Colonic mucosa (tissue), 4 donors: ENCODE data around the gene ANKRD6. TPM values are rescaled to one million over a fixed set of nuclear protein-coding genes. Genes with fewer than 3 reads are reported as not detected.

ENCODE experiments used
- DNase-seq: peaks from one replicate; pipeline ENCODE4 v3.0.0-alpha.2; 2020
- H3K27ac ChIP-seq: fragments of 200-600 bp; one replicate; pipeline ENCODE4 v1.8.0; 2021
- H3K27me3 ChIP-seq: fragments of 200-600 bp; one replicate; pipeline ENCODE4 v1.8.0; 2021
- H3K36me3 ChIP-seq: fragments of 200-600 bp; one replicate; pipeline ENCODE4 v1.8.0; 2021
- H3K4me1 ChIP-seq: fragments of 200-600 bp; one replicate; pipeline ENCODE4 v1.8.0; 2021; ENCODE audit warnings: mild to moderate bottlenecking
- H3K4me3 ChIP-seq: fragments of 200-600 bp; one replicate; pipeline ENCODE4 v1.8.0; 2021
- H3K9ac ChIP-seq, 2 donors: one replicate each; pipeline ENCODE4 v1.7.0; 2013; ENCODE audit warnings: control low read depth in 2 of 2, low read depth in 2 of 2, low read length in 2 of 2
- H3K9me3 ChIP-seq: fragments of 200-600 bp; one replicate; pipeline ENCODE4 v1.8.0; 2021
- intact Hi-C: fragments of 100-400 bp; cut with DNase I; formaldehyde crosslinking; loops from one replicate; pipeline ENCODE4 v1.14.1; 2022
- total RNA-seq, 2 donors: library from RNA; stranded (reverse); fragmentation: NEBNext Ultra II Directional in 1 of 2; extraction: Animal tissue kit (Norgen Biotek cat#: 25700) in 1 of 2; gene quantifications; one replicate each; pipeline ENCODE4 v1.2.1, GENCODE V29; 2021
- TF ChIP-seq, protein P1 (sequence below): fragments of 200-600 bp; IDR thresholded peaks from one replicate; pipeline ENCODE4 v1.8.0; 2022; ENCODE audit warnings: antibody characterized with exemption, mild to moderate bottlenecking
- donor health status: healthy.
- donor health status: DM: no; HTN: no; CAD: no.
- donor health status: DM: no; HTN: no; CAD: no.

The ANKRD6 gene
- total RNA-seq, 2 donors from 2014 or later: 1.6 to 3.1 TPM

DNA sequence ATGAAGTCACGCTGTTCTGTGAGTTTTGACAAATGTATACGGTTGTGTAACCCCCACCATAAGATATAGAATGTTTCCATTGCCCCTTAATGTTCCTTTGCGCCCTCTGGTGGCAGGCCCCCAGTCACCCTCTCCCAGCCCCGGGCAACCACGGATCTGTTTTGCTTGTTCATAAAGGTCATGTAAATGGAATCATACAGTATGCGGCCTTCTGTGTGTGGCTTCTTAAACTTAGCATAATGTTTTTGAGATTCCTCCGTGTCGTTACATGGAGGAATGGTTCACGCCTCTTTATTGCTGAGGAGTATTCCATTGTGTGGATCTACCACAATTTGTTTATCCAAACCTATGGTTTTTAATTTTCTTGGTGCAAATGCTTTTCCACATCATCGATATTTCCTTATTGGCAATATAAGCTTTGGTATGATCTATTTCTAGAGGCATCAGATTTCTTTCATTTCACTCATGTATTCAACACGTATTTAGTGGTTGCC, 177.2 kb downstream of the ANKRD6 start:
- no peak overlapping the region for H3K4me3 ChIP-seq
- H3K36me3 ChIP-seq: no peaks in the 10 kb centered on the region
- DNase-seq: peak; percentile 75
- no peaks in the 10 kb centered on the region for H3K4me1 ChIP-seq
- TF ChIP-seq, protein P1, sequence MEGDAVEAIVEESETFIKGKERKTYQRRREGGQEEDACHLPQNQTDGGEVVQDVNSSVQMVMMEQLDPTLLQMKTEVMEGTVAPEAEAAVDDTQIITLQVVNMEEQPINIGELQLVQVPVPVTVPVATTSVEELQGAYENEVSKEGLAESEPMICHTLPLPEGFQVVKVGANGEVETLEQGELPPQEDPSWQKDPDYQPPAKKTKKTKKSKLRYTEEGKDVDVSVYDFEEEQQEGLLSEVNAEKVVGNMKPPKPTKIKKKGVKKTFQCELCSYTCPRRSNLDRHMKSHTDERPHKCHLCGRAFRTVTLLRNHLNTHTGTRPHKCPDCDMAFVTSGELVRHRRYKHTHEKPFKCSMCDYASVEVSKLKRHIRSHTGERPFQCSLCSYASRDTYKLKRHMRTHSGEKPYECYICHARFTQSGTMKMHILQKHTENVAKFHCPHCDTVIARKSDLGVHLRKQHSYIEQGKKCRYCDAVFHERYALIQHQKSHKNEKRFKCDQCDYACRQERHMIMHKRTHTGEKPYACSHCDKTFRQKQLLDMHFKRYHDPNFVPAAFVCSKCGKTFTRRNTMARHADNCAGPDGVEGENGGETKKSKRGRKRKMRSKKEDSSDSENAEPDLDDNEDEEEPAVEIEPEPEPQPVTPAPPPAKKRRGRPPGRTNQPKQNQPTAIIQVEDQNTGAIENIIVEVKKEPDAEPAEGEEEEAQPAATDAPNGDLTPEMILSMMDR: peak; percentile 81
- no peak overlapping the region for H3K27ac ChIP-seq
- intact Hi-C loops: no loop called here
- no peaks in the 10 kb centered on the region for H3K9me3 ChIP-seq
- H3K27me3 ChIP-seq: no peaks in the 10 kb centered on the region
- H3K9ac ChIP-seq: no peak overlapping the region

DNA sequence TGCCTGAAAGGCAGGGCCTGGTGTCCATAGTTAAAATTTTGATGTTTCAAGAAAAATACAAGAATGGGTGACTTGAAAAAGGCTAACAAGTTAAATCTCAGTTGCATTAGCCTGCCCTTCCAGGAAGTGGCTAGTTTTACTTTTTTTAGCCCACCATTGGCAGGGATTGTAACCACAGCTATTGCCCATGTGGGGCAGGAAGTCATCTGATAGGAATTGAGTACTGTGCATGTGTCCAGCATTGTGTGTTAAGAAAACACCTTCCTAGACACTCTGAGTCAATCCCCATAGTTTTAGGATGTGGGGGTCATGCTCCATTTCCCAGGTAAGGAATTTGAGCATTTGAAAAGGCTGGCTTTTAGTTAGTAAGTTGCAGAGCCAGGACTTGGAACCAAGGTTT, 178.7 kb downstream of the ANKRD6 start:
- Histone ChIP-seq H3K36me3 (no peaks in the 10 kb centered on the region), H3K4me1 (no peaks in the 10 kb centered on the region), H3K9me3 (no peaks in the 10 kb centered on the region), H3K4me3 (no peak overlapping the region), H3K27ac (no peak overlapping the region), H3K9ac (no peak overlapping the region), H3K27me3 (no peaks in the 10 kb centered on the region)
- DNase-seq: no peak
- TF ChIP-seq, protein P1: no peak
- intact Hi-C loops: no loop called here

DNA sequence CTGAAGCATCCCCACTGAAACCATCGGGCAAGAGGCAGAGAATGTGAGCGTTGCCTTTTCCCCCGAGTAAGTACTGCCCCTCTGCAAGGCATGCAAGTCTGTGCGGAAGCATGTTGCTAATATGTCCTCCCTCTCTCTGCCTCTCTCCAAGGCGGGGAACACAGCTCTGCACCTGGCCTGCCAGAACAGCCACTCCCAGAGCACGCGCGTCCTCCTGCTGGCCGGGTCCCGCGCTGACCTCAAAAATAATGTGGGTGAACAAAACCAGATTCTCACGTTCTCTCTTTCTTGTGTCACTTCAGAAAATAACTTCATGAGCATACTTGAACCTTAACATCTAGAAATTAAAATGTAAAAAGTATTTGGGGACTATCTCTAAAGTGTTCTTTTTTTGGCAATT, 179.2 kb downstream of the ANKRD6 start:
- intact Hi-C loops: no loop called here
- Histone ChIP-seq H3K9ac (no peak overlapping the region), H3K27me3 (no peaks in the 10 kb centered on the region), H3K9me3 (no peaks in the 10 kb centered on the region), H3K27ac (no peak overlapping the region), H3K4me3 (no peak overlapping the region), H3K4me1 (no peaks in the 10 kb centered on the region), H3K36me3 (no peaks in the 10 kb centered on the region)
- DNase-seq: no peak
- TF ChIP-seq, protein P1: no peak

DNA sequence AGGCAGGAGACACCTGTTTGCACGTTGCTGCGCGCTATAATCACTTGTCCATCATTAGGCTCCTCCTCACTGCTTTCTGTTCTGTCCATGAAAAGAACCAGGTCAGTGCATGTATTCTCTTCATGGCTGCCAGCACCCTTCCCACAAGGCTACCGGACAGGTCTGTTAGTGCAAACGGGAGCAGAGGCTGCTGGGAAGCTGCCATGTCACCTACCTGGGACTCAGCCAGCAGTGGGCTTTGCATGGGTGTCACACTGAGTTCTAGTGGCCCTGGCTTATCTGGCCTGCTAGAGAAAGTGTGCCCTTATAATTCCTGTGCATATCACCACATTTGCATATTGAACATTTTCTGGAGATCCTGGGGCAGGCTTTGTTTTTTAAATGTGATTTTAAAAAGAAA, 180.8 kb downstream of the ANKRD6 start:
- H3K36me3 ChIP-seq: no peaks in the 10 kb centered on the region
- H3K27ac ChIP-seq: no peak overlapping the region
- no peaks in the 10 kb centered on the region for H3K27me3 ChIP-seq
- H3K4me1 ChIP-seq: no peaks in the 10 kb centered on the region
- TF ChIP-seq, protein P1: no peak
- no peak overlapping the region for H3K4me3 ChIP-seq
- H3K9ac ChIP-seq: no peak overlapping the region
- DNase-seq: no peak
- intact Hi-C loops: no loop called here
- H3K9me3 ChIP-seq: no peaks in the 10 kb centered on the region

DNA sequence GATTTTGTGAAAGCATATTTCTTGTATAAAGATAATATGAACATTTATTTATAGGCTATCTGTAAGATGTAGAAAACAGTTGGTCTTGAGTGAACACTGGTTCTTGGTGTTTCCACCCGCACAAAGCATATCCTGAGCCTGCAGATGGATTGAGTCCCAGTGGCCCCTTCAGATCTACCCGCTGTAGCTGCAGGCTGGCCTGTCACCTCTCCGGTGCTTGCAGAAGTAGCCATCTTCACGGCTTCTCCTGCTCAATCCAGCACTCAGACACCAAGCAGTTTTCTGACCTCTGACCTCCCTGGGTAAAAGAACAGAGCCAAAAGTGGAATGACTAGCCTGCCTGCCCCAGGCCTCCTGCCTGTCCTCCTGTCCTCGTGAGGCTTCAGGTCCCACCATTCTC, 182.9 kb downstream of the ANKRD6 start:
- intact Hi-C loops: no loop called here
- Histone ChIP-seq H3K4me3 (no peak overlapping the region), H3K27me3 (no peaks in the 10 kb centered on the region), H3K27ac (no peak overlapping the region), H3K9ac (no peak overlapping the region), H3K9me3 (no peaks in the 10 kb centered on the region), H3K36me3 (no peaks in the 10 kb centered on the region), H3K4me1 (no peaks in the 10 kb centered on the region)
- no peak for DNase-seq
- TF ChIP-seq, protein P1: no peak
